Vagina (tissue), 2 donors: ENCODE results near the gene KDELR3. TPM values are rescaled to one million over a fixed set of nuclear protein-coding genes. Genes with fewer than 3 reads are reported as not detected.

ENCODE experiments used
- DNase-seq, 2 donors: peaks; one replicate each; pipeline ENCODE4 v3.0.0-alpha.2; 2017; ENCODE audit errors: extremely low spot score in 2 of 2
- H3K27ac ChIP-seq: fragments of 200-600 bp; sonication (generic); one replicate; pipeline ENCODE4 v1.5.1; 2019
- H3K27me3 ChIP-seq: fragments of 200-600 bp; sonication (generic); one replicate; pipeline ENCODE4 v1.5.1; 2019
- H3K36me3 ChIP-seq, 2 donors: fragments of 200-600 bp; sonication (generic); one replicate each; pipeline ENCODE4 v1.5.1; 2017 to 2019
- H3K4me1 ChIP-seq: fragments of 200-600 bp; sonication (generic); one replicate; pipeline ENCODE4 v1.5.1; 2019
- H3K4me3 ChIP-seq, 2 donors: fragments of 200-600 bp; sonication (generic); 1 replicate in 1 of 2; 2 replicates in 1 of 2; pipeline ENCODE4 v1.5.1; 2016 to 2019
- H3K9me3 ChIP-seq: fragments of 200-600 bp; sonication (generic); one replicate; pipeline ENCODE4 v1.5.1; 2019
- CTCF ChIP-seq, 3 experiments: fragments of 450-650 bp in 2 of 3; fragments of 200-600 bp in 1 of 3; sonication (generic) in 1 of 3; IDR thresholded peaks; one replicate each; pipeline ENCODE4 v1.5.1; 2017 to 2019; ENCODE audit warnings: antibody characterized with exemption in 3 of 3, mild to moderate bottlenecking in 2 of 3, moderate library complexity in 2 of 3
- POLR2A ChIP-seq, 2 donors: fragments of 450-650 bp; IDR thresholded peaks; one replicate each; pipeline ENCODE4 v1.6.1; 2017; ENCODE audit warnings: antibody characterized with exemption in 2 of 2, mild to moderate bottlenecking in 2 of 2, moderate library complexity in 2 of 2
- POLR2AphosphoS5 ChIP-seq, 2 donors: sonication (generic); formaldehyde crosslinking; IDR thresholded peaks; one replicate each; pipeline ENCODE4 v1.9.0; 2017; ENCODE audit warnings: antibody characterized with exemption in 2 of 2, mild to moderate bottlenecking in 2 of 2, low read depth in 1 of 2; ENCODE audit not compliant: insufficient read depth in 1 of 2
- intact Hi-C: fragments of 100-400 bp; cut with DNase I; formaldehyde crosslinking; loops from one replicate; pipeline ENCODE4 v1.15.1; 2023
- total RNA-seq: library from RNA; depleted of rRNA; stranded (reverse); fragments of >200 nt; gene quantifications from one replicate; pipeline ENCODE4 v1.2.3, GENCODE V29; 2016

Gene KDELR3
- total RNA-seq, 1 donor from 2014 or later, result 3.9 TPM

- intact Hi-C loops, result no loop called here
- TF ChIP-seq POLR2AphosphoS5 (IDR thresholded peaks at IDR 0.05; ENCODE audit: insufficient read depth in 1 of 2, low read depth in 1 of 2) (no peak), CTCF (IDR thresholded peaks at IDR 0.05) (no peak), POLR2A (IDR thresholded peaks at IDR 0.05) (no peak)
Observed at GRCh38 chr22:38437416-38437815, 30.5 kb upstream of the KDELR3 start.

GRCh38 chr22:38440747-38441350 lies 27.0 kb upstream of the KDELR3 start:
- intact Hi-C loops, result no loop called here
- H3K27me3 ChIP-seq, result no peaks in the 10 kb centered on the region
- TF ChIP-seq POLR2AphosphoS5 (IDR thresholded peaks at IDR 0.05; ENCODE audit: insufficient read depth in 1 of 2, low read depth in 1 of 2), result no peak
- no peak for TF ChIP-seq POLR2A (IDR thresholded peaks at IDR 0.05)
- TF ChIP-seq CTCF (IDR thresholded peaks at IDR 0.05), result no peak

More at GRCh38 chr22:38437416-38437815, 30.5 kb upstream of the KDELR3 start:
- Histone ChIP-seq H3K4me3 (no peak overlapping the region), H3K27me3 (no peaks in the 10 kb centered on the region), H3K27ac (no peak overlapping the region), H3K36me3 (no peaks in the 10 kb centered on the region), H3K9me3 (no peaks in the 10 kb centered on the region), H3K4me1 (no peaks in the 10 kb centered on the region)
- no peak for DNase-seq

GRCh38 chr22:38441620-38442287 lies 26.1 kb upstream of the KDELR3 start:
- DNase-seq, result no peak
- Histone ChIP-seq H3K9me3 (no peaks in the 10 kb centered on the region), H3K4me3 (no peak overlapping the region), H3K27ac (no peak overlapping the region), H3K4me1 (no peaks in the 10 kb centered on the region), H3K36me3 (no peaks in the 10 kb centered on the region), H3K27me3 (no peaks in the 10 kb centered on the region)
- intact Hi-C loops, result no loop called here
- TF ChIP-seq POLR2A (IDR thresholded peaks at IDR 0.05) (no peak), POLR2AphosphoS5 (IDR thresholded peaks at IDR 0.05; ENCODE audit: insufficient read depth in 1 of 2, low read depth in 1 of 2) (no peak), CTCF (IDR thresholded peaks at IDR 0.05) (no peak)

More at GRCh38 chr22:38440747-38441350, 27.0 kb upstream of the KDELR3 start:
- no peak for DNase-seq
- Histone ChIP-seq H3K27ac (no peak overlapping the region), H3K9me3 (no peaks in the 10 kb centered on the region), H3K4me3 (no peak overlapping the region), H3K36me3 (no peaks in the 10 kb centered on the region), H3K4me1 (no peaks in the 10 kb centered on the region)

- intact Hi-C loops, result no loop called here
- Histone ChIP-seq H3K36me3 (no peaks in the 10 kb centered on the region), H3K9me3 (no peaks in the 10 kb centered on the region), H3K4me3 (no peak overlapping the region), H3K4me1 (no peaks in the 10 kb centered on the region), H3K27ac (no peak overlapping the region), H3K27me3 (no peaks in the 10 kb centered on the region)
- TF ChIP-seq POLR2A (IDR thresholded peaks at IDR 0.05) (no peak), POLR2AphosphoS5 (IDR thresholded peaks at IDR 0.05; ENCODE audit: insufficient read depth in 1 of 2, low read depth in 1 of 2) (no peak), CTCF (IDR thresholded peaks at IDR 0.05) (no peak)
- DNase-seq, result no peak
Observed at GRCh38 chr22:38442967-38443627, 24.8 kb upstream of the KDELR3 start.
